ENCODE measurements around the gene ARL16.
A peak's percentile ranks its signal among the peaks of the same experiment; 100 is the strongest.
"Not testable (repeated sequence)": the region's sequence is repeated elsewhere in the genome, so short reads cannot be mapped to it uniquely, and the experiment has no call there.

ARL16 gene

GRCh38 chr17:81681672-81682071 is 1.9 kb downstream of the ARL16 start:
- H3K9ac ChIP-seq (ENCODE audit: low read length): no peak overlapping the region
- H3K4me2 ChIP-seq (ENCODE audit: low read length): no peak overlapping the region
- H3K4me3 ChIP-seq (ENCODE audit: low read length): no peak overlapping the region
- no peaks in the 10 kb centered on the region for H3K27me3 ChIP-seq (ENCODE audit: low read depth, low read length)
- no peaks in the 10 kb centered on the region for H3K9me3 ChIP-seq (ENCODE audit: insufficient read depth, low read length)
- H3K36me3 ChIP-seq (replicated peaks; ENCODE audit: low read depth, low read length): peaks cover 10% of the 10 kb centered on the region
- peaks cover 53% of the 10 kb centered on the region for H3K79me2 ChIP-seq (ENCODE audit: low read length)
- no peak overlapping the region for H3K27ac ChIP-seq (ENCODE audit: low read length)
- H3K4me1 ChIP-seq (ENCODE audit: low read length): peaks cover 18% of the 10 kb centered on the region
- no peak for TF ChIP-seq EZH2phosphoT487 (IDR thresholded peaks at IDR 0.05; ENCODE audit: low read depth)
- TF ChIP-seq, protein P1, sequence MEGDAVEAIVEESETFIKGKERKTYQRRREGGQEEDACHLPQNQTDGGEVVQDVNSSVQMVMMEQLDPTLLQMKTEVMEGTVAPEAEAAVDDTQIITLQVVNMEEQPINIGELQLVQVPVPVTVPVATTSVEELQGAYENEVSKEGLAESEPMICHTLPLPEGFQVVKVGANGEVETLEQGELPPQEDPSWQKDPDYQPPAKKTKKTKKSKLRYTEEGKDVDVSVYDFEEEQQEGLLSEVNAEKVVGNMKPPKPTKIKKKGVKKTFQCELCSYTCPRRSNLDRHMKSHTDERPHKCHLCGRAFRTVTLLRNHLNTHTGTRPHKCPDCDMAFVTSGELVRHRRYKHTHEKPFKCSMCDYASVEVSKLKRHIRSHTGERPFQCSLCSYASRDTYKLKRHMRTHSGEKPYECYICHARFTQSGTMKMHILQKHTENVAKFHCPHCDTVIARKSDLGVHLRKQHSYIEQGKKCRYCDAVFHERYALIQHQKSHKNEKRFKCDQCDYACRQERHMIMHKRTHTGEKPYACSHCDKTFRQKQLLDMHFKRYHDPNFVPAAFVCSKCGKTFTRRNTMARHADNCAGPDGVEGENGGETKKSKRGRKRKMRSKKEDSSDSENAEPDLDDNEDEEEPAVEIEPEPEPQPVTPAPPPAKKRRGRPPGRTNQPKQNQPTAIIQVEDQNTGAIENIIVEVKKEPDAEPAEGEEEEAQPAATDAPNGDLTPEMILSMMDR (IDR thresholded peaks at IDR 0.05; ENCODE audit: low read depth, low read length): no peak
- 0 out of 2 replicates have a peak, but pooled peaks cover 6% of the 10 kb centered on the region for H4K20me1 ChIP-seq (ENCODE audit: insufficient read depth, low read length)
- H2AFZ ChIP-seq (ENCODE audit: low read depth, low read length): no peak overlapping the region

GRCh38 chr17:81680150-81680549 is 3.4 kb downstream of the ARL16 start:
- TF ChIP-seq, protein P1 (IDR thresholded peaks at IDR 0.05; ENCODE audit: low read depth, low read length): no peak
- no peak for TF ChIP-seq EZH2phosphoT487 (IDR thresholded peaks at IDR 0.05; ENCODE audit: low read depth)
- Histone ChIP-seq H3K27ac (ENCODE audit: low read length) (no peak overlapping the region), H3K36me3 (replicated peaks; ENCODE audit: low read depth, low read length) (peaks cover under 1% of the 10 kb centered on the region), H3K4me3 (ENCODE audit: low read length) (no peak overlapping the region), H3K9ac (ENCODE audit: low read length) (no peak overlapping the region), H3K27me3 (ENCODE audit: low read depth, low read length) (no peaks in the 10 kb centered on the region), H4K20me1 (ENCODE audit: insufficient read depth, low read length) (0 out of 2 replicates have a peak, but pooled peaks cover under 1% of the 10 kb centered on the region), H2AFZ (ENCODE audit: low read depth, low read length) (no peak overlapping the region), H3K4me1 (ENCODE audit: low read length) (peaks cover 13% of the 10 kb centered on the region), H3K4me2 (ENCODE audit: low read length) (no peak overlapping the region), H3K9me3 (ENCODE audit: insufficient read depth, low read length) (no peaks in the 10 kb centered on the region), H3K79me2 (ENCODE audit: low read length) (peaks cover 38% of the 10 kb centered on the region)

DNA sequence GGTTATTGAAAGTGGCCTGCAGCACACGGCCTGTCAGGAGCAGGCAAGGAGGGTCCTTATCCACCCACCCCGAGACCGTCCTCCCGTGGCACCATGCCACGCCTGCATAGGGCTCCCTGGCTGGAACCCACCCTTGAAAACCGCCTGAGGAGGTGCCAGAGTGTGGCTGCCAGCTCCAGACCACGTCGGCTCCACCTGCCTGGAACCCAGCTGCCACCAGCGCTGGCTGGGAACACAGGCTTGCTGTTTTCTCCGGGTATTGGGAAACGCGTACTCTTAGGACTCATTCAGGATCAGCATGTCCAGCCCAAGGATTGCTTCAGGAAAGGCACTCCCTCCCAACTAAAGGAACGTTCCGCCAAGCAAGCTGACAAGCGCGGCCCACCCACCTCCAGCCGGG is 6.7 kb downstream of the ARL16 start:
- TF ChIP-seq, protein P1 (IDR thresholded peaks at IDR 0.05; ENCODE audit: low read depth, low read length): no peak
- TF ChIP-seq EZH2phosphoT487 (IDR thresholded peaks at IDR 0.05; ENCODE audit: low read depth): no peak
- Histone ChIP-seq H3K27me3 (ENCODE audit: low read depth, low read length) (no peaks in the 10 kb centered on the region), H4K20me1 (ENCODE audit: insufficient read depth, low read length) (no peaks in the 10 kb centered on the region), H3K27ac (ENCODE audit: low read length) (no peak overlapping the region), H3K9me3 (ENCODE audit: insufficient read depth, low read length) (no peaks in the 10 kb centered on the region), H3K9ac (ENCODE audit: low read length) (no peak overlapping the region), H3K36me3 (replicated peaks; ENCODE audit: low read depth, low read length) (peaks cover 11% of the 10 kb centered on the region), H3K4me2 (ENCODE audit: low read length) (no peak overlapping the region), H3K79me2 (ENCODE audit: low read length) (peaks cover 8% of the 10 kb centered on the region), H3K4me3 (ENCODE audit: low read length) (no peak overlapping the region), H3K4me1 (ENCODE audit: low read length) (no peaks in the 10 kb centered on the region), H2AFZ (ENCODE audit: low read depth, low read length) (no peak overlapping the region)

GRCh38 chr17:81675515-81676221 is 7.9 kb downstream of the ARL16 start:
- H3K4me1 ChIP-seq (ENCODE audit: low read length); H3K4me3 ChIP-seq (ENCODE audit: low read length); H3K27me3 ChIP-seq (ENCODE audit: low read depth, low read length); H3K27ac ChIP-seq (ENCODE audit: low read length); H3K79me2 ChIP-seq (ENCODE audit: low read length); H4K20me1 ChIP-seq (ENCODE audit: insufficient read depth, low read length); H3K4me2 ChIP-seq (ENCODE audit: low read length); H3K9ac ChIP-seq (ENCODE audit: low read length); H2AFZ ChIP-seq (ENCODE audit: low read depth, low read length); H3K9me3 ChIP-seq (ENCODE audit: insufficient read depth, low read length): not testable (repeated sequence)
- TF ChIP-seq, protein P1 (IDR thresholded peaks at IDR 0.05; ENCODE audit: low read depth, low read length): peak; percentile 21; the same call in 1 of the 2 replicates
- peaks cover 19% of the 10 kb centered on the region for H3K36me3 ChIP-seq (replicated peaks; ENCODE audit: low read depth, low read length)

Data from OCI-LY3 (cell line).